HG03342 (cell line): ENCODE results near the gene PCNT.

Source experiments
- ATAC-seq: cut with Tn5 transposase; IDR thresholded peaks from one replicate; pipeline ENCODE4 v1.9.1; 2021; ENCODE audit warnings: mild to moderate bottlenecking, moderate library complexity; ENCODE audit not compliant: unreplicated experiment

The PCNT gene, protein sequence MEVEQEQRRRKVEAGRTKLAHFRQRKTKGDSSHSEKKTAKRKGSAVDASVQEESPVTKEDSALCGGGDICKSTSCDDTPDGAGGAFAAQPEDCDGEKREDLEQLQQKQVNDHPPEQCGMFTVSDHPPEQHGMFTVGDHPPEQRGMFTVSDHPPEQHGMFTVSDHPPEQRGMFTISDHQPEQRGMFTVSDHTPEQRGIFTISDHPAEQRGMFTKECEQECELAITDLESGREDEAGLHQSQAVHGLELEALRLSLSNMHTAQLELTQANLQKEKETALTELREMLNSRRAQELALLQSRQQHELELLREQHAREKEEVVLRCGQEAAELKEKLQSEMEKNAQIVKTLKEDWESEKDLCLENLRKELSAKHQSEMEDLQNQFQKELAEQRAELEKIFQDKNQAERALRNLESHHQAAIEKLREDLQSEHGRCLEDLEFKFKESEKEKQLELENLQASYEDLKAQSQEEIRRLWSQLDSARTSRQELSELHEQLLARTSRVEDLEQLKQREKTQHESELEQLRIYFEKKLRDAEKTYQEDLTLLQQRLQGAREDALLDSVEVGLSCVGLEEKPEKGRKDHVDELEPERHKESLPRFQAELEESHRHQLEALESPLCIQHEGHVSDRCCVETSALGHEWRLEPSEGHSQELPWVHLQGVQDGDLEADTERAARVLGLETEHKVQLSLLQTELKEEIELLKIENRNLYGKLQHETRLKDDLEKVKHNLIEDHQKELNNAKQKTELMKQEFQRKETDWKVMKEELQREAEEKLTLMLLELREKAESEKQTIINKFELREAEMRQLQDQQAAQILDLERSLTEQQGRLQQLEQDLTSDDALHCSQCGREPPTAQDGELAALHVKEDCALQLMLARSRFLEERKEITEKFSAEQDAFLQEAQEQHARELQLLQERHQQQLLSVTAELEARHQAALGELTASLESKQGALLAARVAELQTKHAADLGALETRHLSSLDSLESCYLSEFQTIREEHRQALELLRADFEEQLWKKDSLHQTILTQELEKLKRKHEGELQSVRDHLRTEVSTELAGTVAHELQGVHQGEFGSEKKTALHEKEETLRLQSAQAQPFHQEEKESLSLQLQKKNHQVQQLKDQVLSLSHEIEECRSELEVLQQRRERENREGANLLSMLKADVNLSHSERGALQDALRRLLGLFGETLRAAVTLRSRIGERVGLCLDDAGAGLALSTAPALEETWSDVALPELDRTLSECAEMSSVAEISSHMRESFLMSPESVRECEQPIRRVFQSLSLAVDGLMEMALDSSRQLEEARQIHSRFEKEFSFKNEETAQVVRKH (N-terminal part only)

DNA sequence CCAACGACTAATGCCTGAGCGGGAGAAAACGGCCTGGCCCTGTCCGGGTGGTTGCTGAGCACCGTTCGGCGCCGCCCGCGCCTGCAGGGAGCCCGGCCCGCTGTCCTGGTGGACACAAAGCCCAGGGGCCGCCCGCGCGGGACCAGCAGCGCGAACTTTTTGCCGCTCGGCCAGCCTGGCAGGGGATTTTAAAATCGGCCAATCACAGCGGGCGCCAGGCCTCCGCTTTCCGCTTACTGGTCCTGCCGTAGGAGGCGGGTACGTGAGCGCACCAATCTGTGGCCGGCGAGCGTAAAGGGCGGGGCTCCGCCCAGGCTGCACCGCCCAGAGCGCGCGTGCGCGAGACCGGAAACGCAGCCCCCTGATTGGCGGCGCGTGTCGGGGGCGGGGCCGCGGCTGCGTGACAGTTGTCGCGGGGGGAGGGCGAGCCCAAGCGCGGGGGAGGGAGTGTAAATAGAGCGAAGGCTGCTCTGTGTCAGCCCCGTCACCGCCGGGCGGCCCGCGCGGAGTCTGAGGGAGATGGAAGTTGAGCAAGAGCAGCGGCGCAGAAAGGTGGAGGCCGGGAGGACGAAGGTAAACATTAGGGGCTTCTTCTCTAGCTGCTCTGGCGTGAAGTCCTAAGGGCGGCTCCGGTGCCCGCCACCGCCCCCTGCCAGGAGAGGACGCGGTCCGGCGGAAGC, at the start of gene PCNT, which contains the start of gene C21orf58:
Gene PCNT (plus strand): TSS at position 447 of the 680 bp plus-strand sequence. CDS start 73 bp downstream, at position 520.
Gene C21orf58 (minus strand): TSS at position 161 of the 680 bp plus-strand sequence. CDS start 1,132 bp downstream, outside the sequence.
- peak; percentile 80 for ATAC-seq

DNA sequence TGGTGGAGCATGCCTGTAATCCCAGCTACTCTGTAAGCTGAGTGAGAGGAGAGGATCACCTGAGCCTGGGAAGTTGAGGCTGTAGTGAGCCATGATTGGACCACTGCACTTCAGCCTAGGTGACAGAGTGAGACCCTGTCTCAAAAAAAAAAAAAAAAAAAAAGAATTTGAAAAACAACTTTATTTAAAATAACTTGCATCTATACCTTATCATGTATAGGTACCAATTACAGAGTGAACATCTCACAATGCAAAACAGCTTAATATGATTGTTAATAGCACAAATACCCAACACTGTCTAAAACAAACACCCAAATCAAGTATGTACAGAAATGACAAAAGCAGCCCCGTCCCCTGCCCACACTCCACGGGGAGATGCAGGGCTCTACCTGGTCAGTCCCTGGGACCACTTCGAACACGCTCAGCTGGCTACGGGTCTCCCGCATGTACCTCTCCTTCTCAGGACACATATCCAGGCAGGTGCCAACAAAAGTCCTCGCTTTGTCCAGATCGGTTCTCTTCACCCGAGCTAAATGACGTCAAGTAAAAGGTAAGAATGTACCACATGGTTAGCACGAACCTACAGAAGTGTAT, 49.1 kb upstream of the PCNT start:
- ATAC-seq, result no peak

DNA sequence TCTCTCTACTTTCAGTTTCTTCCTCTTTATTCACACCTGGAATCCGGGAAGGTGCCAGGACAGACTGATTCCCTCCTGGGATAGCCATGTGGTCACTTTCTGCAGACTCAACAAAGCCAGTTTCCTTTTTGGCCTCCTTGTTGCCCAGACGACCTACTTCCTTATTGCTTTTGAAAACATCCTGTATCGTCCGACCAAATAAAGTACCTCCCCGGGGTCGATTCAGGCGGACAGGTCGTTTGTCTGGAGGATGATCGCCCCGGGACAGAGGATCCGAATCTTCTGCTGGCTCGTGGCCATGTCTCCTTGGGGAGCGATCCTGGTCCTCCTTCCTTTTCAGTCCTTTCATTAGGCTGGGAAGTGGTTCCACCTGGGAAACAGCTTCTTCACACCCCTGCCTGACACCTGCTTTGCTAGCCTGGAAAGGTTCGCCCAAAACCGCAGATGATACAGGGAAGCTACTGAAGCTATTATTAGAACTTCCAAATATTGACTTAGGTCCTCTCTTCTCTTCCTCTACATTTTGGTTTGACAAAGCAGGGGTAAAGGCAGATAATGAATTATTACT, 39.8 kb upstream of the PCNT start:
- ATAC-seq, result no peak

DNA sequence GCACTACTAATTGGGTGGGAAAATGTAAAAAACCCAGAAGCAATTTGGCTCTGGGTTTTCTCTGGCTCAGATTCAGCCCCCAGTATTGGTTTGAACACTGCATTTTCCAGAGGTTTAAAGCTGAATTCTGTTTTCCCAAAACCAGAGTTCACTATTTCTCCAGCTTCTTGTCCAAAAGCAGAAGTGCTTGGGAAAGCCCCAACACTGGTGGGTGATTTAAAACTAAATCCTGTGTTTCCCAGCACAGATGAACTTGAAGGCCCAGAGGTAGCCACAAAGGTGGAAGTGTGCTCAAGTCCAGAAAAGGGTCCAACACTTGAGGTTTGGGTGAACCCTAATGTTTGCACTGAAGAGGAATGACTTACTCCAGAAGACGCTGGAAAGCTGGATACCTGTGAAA, 39.2 kb upstream of the PCNT start:
- ATAC-seq, result no peak

DNA sequence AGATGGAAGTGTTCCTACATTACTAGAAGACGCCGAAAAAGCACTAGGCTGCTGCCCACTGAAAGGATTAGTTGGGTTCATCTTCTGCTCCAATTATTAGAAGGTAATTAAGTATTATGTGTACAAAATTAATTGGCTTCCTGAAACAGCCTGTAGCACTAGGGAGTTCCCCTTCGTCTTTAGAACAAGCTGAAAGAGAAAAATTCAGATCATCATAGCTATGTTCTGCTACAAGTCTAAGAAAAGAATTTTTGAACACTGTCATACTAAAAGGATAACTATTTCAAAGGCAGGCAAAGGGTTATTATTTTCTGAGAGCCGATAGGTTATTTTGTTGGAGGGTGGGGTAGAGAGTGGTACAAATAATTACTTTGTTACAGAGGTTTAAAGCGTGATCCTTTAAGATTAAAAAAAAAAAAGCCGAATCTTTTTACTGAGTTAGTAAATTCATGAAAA, 38.7 kb upstream of the PCNT start, which contains the start of gene MCM3AP:
Gene MCM3AP (minus strand): TSS at position 406 of the 456 bp plus-strand sequence. CDS start 325 bp downstream, at position 81.
- ATAC-seq, result no peak

DNA sequence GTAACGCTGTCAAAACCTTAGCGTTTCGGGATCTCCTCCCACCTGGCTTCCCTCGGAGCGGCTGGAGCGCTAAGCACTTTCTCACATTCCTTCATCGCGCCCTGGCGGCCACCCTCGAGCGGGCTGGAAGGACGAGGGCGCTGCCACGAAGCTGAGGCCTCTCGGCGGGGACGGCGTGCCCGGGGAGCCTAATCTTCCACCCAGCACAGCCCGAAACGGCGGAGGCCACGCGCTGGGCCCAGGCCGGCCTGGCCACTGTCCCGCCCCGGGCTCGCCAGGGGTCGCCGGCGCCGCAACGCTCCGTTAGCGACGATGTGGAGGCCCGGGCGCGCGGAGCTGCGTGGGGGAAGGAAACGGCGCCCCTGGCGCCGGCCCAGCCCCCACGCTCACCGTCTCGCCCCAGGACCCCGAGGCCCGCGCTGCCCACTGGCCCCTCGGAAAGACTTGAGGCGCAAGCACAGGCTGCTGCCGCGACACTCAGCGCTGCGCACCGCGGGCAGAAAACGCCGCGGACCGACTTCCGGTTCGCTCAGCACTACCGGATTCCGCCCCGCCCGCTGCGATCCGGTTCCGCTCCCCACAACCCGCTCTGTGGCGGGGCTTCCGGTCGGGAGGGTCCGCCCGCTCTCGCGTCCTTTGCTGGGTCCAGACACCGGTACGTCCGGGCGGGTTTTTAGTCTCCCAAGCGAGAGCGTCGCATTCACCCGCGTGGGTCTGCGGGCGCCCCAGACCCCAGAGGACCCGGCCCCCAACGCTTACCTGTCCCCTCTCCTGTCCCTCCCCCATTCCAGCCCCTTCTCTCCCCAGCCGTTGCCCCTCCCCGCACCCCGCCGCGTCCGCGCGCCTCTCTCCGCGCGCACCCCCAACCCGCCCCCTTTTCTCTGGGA, 38.0 kb upstream of the PCNT start, which contains the start of gene YBEY:
Gene YBEY (plus strand): TSS at position 582 of the 887 bp plus-strand sequence. CDS start 572 bp downstream, outside the sequence.
- ATAC-seq, result peak; percentile 84

DNA sequence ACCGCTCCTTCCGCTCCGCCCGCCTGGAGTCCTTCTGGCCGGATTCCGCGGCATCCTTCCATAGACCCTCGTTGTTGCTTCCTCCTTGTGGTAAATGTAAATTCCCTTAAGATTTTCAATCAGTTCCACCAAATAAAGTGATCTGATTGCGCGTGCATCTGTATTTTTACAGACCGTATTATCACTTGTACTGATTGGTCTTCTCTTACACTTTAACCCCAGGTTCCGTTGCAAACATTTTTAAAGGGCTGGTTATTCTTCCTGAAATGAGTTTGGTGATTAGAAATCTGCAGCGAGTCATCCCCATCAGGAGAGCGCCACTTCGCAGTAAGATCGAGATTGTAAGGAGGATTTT, 37.3 kb upstream of the PCNT start:
- no peak for ATAC-seq

DNA sequence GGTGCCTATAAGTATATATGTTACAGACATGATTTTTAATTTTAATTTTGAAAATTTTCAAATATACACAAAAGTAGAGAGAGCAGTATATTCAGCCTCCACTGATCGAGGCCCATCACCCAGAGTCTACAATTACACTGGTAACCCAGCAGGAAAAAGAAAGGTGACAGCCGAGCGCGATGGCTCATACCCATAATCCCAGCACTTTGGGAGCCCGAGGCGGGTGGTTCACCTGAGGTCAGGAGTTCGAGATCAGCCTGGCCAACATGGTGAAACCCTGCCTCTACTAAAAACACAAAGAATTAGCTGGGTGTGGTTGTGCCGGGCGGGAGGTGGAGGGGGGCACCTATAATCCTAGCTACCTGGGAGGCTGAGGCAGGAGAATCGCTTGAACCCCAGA, 36.4 kb upstream of the PCNT start:
- ATAC-seq, result no peak

DNA sequence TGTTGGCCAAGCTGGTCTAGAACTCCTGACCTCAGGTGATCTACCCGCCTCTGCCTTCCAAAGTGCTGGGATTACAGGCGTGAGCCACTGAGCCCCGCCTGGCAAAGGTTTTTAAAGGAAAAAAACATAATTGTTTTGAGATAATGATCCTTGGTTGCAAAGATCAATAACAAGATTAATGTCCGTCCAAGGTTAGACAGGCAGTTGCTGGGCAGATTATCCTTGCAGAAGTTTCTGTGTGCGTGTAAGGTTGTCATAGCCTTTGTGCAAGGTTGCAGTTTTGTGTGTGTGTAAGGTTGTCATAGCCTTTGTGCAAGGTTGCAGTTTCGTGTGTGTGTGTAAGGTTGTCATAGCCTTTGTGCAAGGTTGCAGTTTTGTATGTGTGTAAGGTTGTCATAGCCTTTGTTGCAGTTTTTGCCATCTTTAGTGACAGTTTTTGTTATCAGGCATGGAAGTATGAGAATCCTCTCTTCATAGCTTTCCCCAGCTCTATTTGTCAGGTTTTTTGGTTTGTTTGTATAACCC, 34.2 kb upstream of the PCNT start:
- no peak for ATAC-seq

DNA sequence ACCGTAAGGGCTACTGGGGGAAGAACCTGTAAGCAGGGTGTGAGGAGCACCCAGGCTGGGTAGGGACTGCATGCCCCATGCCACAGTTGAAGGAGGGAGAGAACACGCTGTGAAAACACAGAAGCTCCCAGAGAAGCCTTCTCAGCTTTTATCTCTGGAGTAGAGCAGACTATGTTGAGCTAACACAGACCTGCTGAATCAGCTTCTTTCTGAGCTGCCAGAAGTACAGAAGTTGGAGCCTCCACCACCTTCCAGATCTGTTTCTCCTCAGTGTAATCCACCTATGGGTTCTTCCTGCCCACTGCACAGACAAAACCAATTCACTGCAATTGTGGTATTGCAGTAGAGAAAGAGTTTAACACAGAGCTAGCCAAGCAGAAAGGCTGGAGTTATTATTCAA, 32.4 kb upstream of the PCNT start:
- ATAC-seq, result no peak

DNA sequence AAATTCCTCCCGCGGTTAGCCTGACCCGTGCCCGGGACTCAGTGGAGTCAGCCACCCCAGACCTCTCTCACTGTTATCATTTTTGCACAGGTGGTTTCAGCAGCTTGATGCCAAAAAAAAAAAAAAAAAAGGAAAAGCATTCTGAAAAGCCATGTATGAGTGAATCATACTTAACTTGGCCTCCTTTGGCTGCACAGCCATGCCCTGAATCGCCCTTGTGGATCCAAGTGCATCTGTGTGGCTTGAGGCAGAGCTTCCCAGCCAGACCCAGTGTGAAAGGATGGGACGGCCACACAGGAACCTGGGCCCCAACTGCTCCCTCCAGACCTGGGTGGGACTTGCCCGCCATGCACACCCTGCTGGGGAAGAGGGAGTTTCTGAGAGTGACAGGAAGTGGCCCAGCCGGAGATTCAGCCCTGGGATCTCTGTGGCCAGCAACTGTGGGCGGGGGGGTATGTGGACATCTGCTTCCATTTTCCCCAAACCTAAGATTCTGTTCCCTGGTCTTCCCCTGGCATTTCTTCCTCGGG, 29.2 kb upstream of the PCNT start:
- no peak for ATAC-seq

DNA sequence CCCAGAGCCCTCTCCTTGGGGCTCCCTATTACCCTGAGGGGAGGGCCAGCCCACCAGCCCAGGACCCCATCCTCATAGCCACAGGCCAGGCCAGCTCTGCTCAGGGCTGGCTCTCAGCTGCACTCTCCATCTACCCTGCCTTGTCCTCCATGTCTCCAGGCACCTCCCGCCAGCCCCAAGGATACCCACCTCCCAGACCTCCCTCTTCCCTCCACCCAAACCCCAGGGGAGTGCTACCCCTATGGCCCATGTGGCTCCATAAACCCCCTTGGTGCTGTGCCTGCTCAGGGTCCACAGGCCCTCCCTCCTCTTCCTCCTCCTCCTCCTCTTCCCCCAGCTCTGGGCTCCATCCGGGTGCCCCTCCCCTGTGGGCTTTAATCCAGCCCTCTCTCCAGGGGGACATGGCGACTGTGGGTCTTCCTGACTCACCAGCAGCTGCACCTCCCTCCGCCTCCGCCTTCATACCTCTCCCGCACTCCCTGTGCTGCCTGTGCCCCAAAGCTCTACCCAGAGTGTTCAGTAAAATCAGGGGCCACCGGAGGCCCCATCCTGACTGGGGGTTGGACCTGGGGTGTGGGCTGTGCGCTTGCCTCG, 28.7 kb upstream of the PCNT start:
- no peak for ATAC-seq

DNA sequence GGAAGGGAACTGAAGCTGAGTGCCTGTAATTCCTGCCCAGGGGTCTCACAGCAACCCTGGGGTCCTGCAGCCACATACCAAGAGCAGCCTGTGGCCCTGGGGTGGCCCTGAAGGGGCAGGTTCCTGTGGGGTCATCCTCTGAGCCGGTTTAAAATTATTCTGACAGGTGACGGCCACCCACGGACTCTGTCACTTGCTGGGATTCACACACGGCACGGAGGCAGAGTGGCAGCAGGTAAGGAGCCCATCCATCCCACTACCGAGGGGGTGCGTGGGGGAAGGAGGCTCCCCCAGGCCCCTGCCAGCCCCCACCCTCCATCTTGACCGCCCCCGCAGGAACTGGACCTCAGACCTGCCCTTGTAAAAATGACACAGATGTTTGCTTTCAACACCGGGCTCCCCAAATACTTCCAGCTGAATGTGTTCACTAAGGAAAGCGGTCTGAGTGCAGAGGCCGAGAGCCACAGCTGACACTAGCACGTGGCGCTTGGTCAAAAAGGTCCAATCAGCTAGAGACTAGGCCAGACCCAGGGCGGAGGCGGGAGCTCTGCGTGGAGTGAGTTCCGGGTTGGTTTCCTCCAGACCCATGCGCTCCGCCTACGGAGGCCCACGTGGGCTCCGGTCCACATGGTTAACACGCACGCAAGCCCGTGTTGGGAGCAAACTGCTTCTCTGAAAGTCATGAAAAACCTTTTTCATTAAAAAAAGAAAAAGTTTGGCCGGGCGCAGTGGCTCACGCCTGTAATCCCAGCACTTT, 27.8 kb upstream of the PCNT start:
- no peak for ATAC-seq

DNA sequence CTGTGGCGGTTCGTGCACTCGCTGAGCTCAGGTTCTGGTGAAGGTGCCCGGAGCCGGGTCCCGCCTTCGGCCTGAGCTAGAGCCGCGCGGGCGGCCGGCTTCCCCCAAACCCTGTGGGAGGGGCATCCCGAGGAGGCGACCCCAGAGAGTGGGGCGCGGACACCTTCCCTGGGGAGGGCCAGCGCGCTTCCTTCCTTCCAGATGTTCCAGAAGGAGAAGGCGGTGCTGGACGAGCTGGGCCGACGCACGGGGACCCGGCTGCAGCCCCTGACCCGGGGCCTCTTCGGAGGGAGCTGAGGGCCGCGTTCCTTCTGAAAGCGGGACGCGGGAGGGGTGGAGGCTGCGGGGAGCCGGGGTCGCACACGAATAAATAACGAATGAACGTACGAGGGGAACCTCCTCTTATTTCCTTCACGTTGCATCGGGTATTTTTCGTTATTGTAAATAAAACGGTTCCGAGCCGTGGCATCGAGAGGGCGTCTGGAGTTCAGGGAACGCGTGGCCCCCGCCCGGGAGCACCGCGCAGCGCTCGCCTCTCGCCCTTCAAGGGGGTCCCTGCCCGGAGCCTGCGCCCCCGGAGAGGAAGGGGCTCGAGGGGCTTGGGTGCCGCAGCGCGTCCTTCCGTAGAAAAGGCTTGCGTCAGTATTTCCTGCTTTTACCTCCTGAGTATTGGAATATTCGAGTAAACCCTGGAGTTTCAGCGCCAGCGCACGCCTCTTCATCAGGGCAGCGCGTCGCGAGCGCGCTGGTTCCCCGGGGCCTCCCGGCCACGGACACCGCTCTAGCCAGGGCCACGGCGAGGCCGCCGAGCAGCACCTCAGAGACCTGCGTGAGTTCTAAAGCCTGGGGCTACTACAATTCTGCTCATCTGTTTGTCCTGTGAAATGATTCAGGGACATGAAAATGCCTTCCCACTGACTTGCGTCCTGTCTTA, 26.4 kb upstream of the PCNT start:
- ATAC-seq, result no peak

DNA sequence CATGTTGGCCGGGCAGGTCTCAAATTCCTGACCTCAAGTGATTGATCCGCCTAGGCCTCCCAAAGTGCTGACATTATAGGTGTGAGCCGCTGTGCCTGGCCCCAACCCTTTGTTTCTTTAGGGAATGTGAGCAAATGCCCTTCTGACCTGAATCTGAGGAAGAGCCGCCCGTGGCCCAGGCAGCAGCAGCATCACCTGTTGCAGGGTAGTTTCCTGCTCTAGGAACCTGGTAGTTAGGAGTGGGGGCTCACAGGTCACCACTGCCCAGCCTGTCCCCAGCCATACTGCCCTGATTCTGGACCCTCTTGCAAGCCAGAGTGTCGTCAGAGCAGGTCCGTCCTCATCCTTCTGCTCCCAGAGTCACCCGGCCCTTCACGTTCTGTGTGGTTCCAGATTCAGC, 24.8 kb upstream of the PCNT start:
- no peak for ATAC-seq

DNA sequence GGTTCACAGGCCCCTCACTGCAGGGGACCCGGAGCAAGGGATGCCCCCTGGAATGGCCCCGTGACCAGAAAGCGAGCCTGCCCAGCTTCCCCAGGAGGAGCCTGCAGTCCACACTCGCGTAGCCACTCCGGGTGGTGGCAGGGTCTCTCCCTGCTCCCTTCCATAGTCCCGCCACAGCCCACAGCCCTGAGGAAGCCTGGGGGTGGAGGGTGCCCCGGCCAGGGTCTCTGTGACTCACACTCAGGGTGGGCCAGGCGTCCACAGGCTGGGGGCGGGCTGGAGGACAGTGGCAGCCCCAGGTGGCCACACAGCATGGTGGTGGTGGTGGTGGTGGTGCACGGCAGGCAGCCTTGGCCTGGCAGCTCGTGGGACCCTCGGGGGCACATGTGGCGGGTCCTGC, 22.2 kb upstream of the PCNT start:
- ATAC-seq, result no peak
